Right lobe of liver (tissue), 4 donors: ENCODE results near the gene TUBE1.

Experiments
- POLR2A ChIP-seq: fragments of 450-650 bp; IDR thresholded peaks from one replicate; pipeline ENCODE4 v1.6.1; 2017; ENCODE audit warnings: antibody characterized with exemption, mild to moderate bottlenecking
- TF ChIP-seq, protein P1 (sequence below), 4 donors: fragments of 200-600 bp in 3 of 4; fragments of 450-650 bp in 1 of 4; IDR thresholded peaks; one replicate each; pipeline versions ENCODE4 v1.5.1 to v1.8.0; 2016 to 2022; ENCODE audit warnings: antibody characterized with exemption in 4 of 4, mild to moderate bottlenecking in 2 of 4
- donor health status: DM: no; HTN: no; CAD: no.
- donor health status: DM: no; HTN: no; CAD: no.
- donor health status: DM: no; HTN: yes; CAD: no.

DNA sequence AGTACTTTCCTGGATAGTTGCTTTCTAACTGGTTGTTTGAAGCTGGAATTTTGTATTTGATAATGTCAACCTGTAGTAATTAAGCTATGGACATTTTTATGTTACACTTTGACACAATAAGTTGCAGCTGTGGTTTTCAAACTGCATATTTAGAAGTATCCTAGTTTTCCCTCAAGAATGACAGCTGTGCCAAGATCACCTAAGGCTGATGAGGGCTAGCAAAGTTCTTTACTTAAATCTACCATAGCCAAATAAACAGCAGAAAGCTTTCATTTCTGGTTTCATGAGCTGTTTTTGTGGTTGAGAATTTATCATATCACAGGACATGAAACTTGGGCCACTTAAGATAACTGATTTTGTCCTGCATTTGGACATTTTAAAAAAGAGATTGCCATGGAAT is 30.8 kb upstream of the TUBE1 start:
- TF ChIP-seq, protein P1, sequence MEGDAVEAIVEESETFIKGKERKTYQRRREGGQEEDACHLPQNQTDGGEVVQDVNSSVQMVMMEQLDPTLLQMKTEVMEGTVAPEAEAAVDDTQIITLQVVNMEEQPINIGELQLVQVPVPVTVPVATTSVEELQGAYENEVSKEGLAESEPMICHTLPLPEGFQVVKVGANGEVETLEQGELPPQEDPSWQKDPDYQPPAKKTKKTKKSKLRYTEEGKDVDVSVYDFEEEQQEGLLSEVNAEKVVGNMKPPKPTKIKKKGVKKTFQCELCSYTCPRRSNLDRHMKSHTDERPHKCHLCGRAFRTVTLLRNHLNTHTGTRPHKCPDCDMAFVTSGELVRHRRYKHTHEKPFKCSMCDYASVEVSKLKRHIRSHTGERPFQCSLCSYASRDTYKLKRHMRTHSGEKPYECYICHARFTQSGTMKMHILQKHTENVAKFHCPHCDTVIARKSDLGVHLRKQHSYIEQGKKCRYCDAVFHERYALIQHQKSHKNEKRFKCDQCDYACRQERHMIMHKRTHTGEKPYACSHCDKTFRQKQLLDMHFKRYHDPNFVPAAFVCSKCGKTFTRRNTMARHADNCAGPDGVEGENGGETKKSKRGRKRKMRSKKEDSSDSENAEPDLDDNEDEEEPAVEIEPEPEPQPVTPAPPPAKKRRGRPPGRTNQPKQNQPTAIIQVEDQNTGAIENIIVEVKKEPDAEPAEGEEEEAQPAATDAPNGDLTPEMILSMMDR (IDR thresholded peaks at IDR 0.05): no peak
- no peak for TF ChIP-seq POLR2A
